SH-SY5Y (cell line): Measurements from ENCODE around the gene SFI1.

Source experiments
- GATA2 ChIP-seq: IDR thresholded peaks from 2 replicates; pipeline ENCODE4 v1.6.1; 2011; ENCODE audit warnings: mild to moderate bottlenecking, low read depth, low read length
- GATA3 ChIP-seq: IDR thresholded peaks from 2 replicates; pipeline ENCODE4 v1.6.1; 2011; ENCODE audit warnings: low read depth, mild to moderate bottlenecking, low read length, moderate library complexity

- no peak for TF ChIP-seq GATA2
- TF ChIP-seq GATA3: no peak
Measured at GRCh38 chr22:31461699-31462098, 34.6 kb upstream of the SFI1 start.
